Fibroblast of lung (primary cell): Measurements from ENCODE around the gene LEKR1.
"Not testable (repeated sequence)": the region's sequence is repeated elsewhere in the genome, so short reads cannot be mapped to it uniquely, and the experiment has no call there.

Experiments used
- EZH2 ChIP-seq: IDR thresholded peaks from 2 replicates; pipeline ENCODE4 v1.5.1; 2012; ENCODE audit warnings: low read length, control low read depth, mild to moderate bottlenecking; ENCODE audit errors: missing control alignments
- TF ChIP-seq, protein P1 (sequence below), 2 donors: IDR thresholded peaks in 1 of 2; conservative IDR thresholded peaks in 1 of 2; 1 replicate in 1 of 2; 2 replicates in 1 of 2; pipeline ENCODE4 v1.5.1; 2011 to 2012; ENCODE audit warnings: low read length in 2 of 2, control low read depth in 1 of 2, inconsistent platforms in 1 of 2, low read depth in 1 of 2, mild to moderate bottlenecking in 1 of 2

- TF ChIP-seq, protein P1, sequence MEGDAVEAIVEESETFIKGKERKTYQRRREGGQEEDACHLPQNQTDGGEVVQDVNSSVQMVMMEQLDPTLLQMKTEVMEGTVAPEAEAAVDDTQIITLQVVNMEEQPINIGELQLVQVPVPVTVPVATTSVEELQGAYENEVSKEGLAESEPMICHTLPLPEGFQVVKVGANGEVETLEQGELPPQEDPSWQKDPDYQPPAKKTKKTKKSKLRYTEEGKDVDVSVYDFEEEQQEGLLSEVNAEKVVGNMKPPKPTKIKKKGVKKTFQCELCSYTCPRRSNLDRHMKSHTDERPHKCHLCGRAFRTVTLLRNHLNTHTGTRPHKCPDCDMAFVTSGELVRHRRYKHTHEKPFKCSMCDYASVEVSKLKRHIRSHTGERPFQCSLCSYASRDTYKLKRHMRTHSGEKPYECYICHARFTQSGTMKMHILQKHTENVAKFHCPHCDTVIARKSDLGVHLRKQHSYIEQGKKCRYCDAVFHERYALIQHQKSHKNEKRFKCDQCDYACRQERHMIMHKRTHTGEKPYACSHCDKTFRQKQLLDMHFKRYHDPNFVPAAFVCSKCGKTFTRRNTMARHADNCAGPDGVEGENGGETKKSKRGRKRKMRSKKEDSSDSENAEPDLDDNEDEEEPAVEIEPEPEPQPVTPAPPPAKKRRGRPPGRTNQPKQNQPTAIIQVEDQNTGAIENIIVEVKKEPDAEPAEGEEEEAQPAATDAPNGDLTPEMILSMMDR (conservative IDR thresholded peaks at IDR 0.05 in 1 of 2, IDR thresholded peaks at IDR 0.05 in 1 of 2; ENCODE audit: low read depth in 1 of 2, low read length in 2 of 2): not testable (repeated sequence)
- TF ChIP-seq EZH2: not testable (repeated sequence)
Measured at GRCh38 chr3:156800287-156800686, 25.9 kb upstream of the LEKR1 start.
